WTC11 (cell line): ENCODE measurements around the gene SPRY2. TPM values are rescaled to one million over a fixed set of nuclear protein-coding genes. Genes with fewer than 3 reads are reported as not detected.
A peak's percentile ranks its signal among the peaks of the same experiment; 100 is the strongest.

ENCODE experiments used
- AR ChIP-seq: fragments of 250-450 bp; sonication (Bioruptor Pico); IDR thresholded peaks from 2 replicates; pipeline ENCODE4 v1.9.0; 2021; ENCODE audit warnings: mild to moderate bottlenecking
- ATF6 ChIP-seq: sonication (generic); formaldehyde crosslinking; IDR thresholded peaks from 2 replicates; pipeline ENCODE4 v1.8.1; 2023; ENCODE audit warnings: mild to moderate bottlenecking, missing genetic modification reagents
- CBFB ChIP-seq: sonication (generic); formaldehyde crosslinking; IDR thresholded peaks from 2 replicates; pipeline ENCODE4 v1.8.1; 2022; ENCODE audit warnings: mild to moderate bottlenecking, low read depth, missing genetic modification reagents
- CREB1 ChIP-seq: sonication (generic); formaldehyde crosslinking; IDR thresholded peaks from 2 replicates; pipeline ENCODE4 v1.8.0; 2023; ENCODE audit warnings: mild to moderate bottlenecking, missing genetic modification reagents
- CTCF ChIP-seq: fragments of 200-600 bp; IDR thresholded peaks from 2 replicates; pipeline ENCODE4 v1.8.0; 2022; ENCODE audit warnings: antibody characterized with exemption
- E2F1 ChIP-seq: sonication (generic); formaldehyde crosslinking; IDR thresholded peaks from 2 replicates; pipeline ENCODE4 v1.8.0; 2022; ENCODE audit warnings: mild to moderate bottlenecking, missing genetic modification reagents
- EMX1 ChIP-seq: fragments of 250-450 bp; sonication (Bioruptor Pico); IDR thresholded peaks from 2 replicates; pipeline ENCODE4 v1.8.0; 2021; ENCODE audit warnings: mild to moderate bottlenecking
- FOXK1 ChIP-seq: sonication (generic); formaldehyde crosslinking; IDR thresholded peaks from 2 replicates; pipeline ENCODE4 v1.8.0; 2022; ENCODE audit warnings: mild to moderate bottlenecking, moderate library complexity, missing genetic modification reagents
- FOXP1 ChIP-seq: sonication (generic); formaldehyde crosslinking; IDR thresholded peaks from 2 replicates; pipeline ENCODE4 v1.8.0; 2022; ENCODE audit warnings: missing genetic modification reagents, mild to moderate bottlenecking, moderate library complexity, borderline replicate concordance
- GABPB1 ChIP-seq: sonication (generic); formaldehyde crosslinking; IDR thresholded peaks from 2 replicates; pipeline ENCODE4 v1.8.1; 2023; ENCODE audit warnings: mild to moderate bottlenecking, missing genetic modification reagents
- GRHL2 ChIP-seq: fragments of 250-450 bp; sonication (Bioruptor Pico); IDR thresholded peaks from 2 replicates; pipeline ENCODE4 v1.8.0; 2022; ENCODE audit warnings: mild to moderate bottlenecking, moderate library complexity; ENCODE audit not compliant: insufficient replicate concordance, severe bottlenecking
- GTF2I ChIP-seq: fragments of 250-450 bp; sonication (Bioruptor Pico); conservative IDR thresholded peaks from 2 replicates; pipeline ENCODE4 v1.4.0; 2021; ENCODE audit warnings: mild to moderate bottlenecking
- HMGA2 ChIP-seq: fragments of 250-450 bp; sonication (Bioruptor Pico); IDR thresholded peaks from 2 replicates; pipeline ENCODE4 v1.4.0; 2021; ENCODE audit warnings: mild to moderate bottlenecking, moderate library complexity
- JUN ChIP-seq: sonication (generic); formaldehyde crosslinking; IDR thresholded peaks from 2 replicates; pipeline ENCODE4 v1.8.0; 2023; ENCODE audit warnings: mild to moderate bottlenecking, missing genetic modification reagents
- MLX ChIP-seq: sonication (generic); formaldehyde crosslinking; IDR thresholded peaks from 2 replicates; pipeline ENCODE4 v1.8.1; 2023; ENCODE audit warnings: mild to moderate bottlenecking, missing genetic modification reagents, moderate library complexity
- MYBL2 ChIP-seq: sonication (generic); formaldehyde crosslinking; IDR thresholded peaks from 2 replicates; pipeline ENCODE4 v1.8.1; 2023; ENCODE audit warnings: mild to moderate bottlenecking, moderate library complexity, missing genetic modification reagents
- NFATC4 ChIP-seq: fragments of 250-450 bp; sonication (Bioruptor Pico); IDR thresholded peaks from 2 replicates; pipeline ENCODE4 v1.9.0; 2021; ENCODE audit warnings: mild to moderate bottlenecking
- NFYB ChIP-seq: sonication (generic); formaldehyde crosslinking; conservative IDR thresholded peaks from 2 replicates; pipeline ENCODE4 v1.8.0; 2022; ENCODE audit warnings: low read depth, missing genetic modification reagents
- NR2C2 ChIP-seq: sonication (generic); formaldehyde crosslinking; IDR thresholded peaks from 2 replicates; pipeline ENCODE4 v1.8.0; 2022; ENCODE audit warnings: mild to moderate bottlenecking, missing genetic modification reagents
- NR3C1 ChIP-seq: sonication (generic); formaldehyde crosslinking; conservative IDR thresholded peaks from 2 replicates; pipeline ENCODE4 v1.8.1; 2023; ENCODE audit warnings: low read depth, mild to moderate bottlenecking, missing genetic modification reagents
- OVOL2 ChIP-seq: fragments of 250-450 bp; sonication (Bioruptor Pico); IDR thresholded peaks from 2 replicates; pipeline ENCODE4 v1.9.0; 2021; ENCODE audit warnings: mild to moderate bottlenecking, borderline replicate concordance
- PREB ChIP-seq: sonication (generic); formaldehyde crosslinking; IDR thresholded peaks from 2 replicates; pipeline ENCODE4 v1.8.1; 2022; ENCODE audit warnings: mild to moderate bottlenecking, missing genetic modification reagents, moderate library complexity, borderline replicate concordance
- RELA ChIP-seq: sonication (generic); formaldehyde crosslinking; IDR thresholded peaks from 2 replicates; pipeline ENCODE4 v1.8.1; 2022; ENCODE audit warnings: missing genetic modification reagents, mild to moderate bottlenecking, borderline replicate concordance
- SOX15 ChIP-seq: fragments of 250-450 bp; sonication (Bioruptor Pico); IDR thresholded peaks from 2 replicates; pipeline ENCODE4 v1.9.0; 2021; ENCODE audit warnings: mild to moderate bottlenecking
- SP1 ChIP-seq: sonication (generic); formaldehyde crosslinking; conservative IDR thresholded peaks from 2 replicates; pipeline ENCODE4 v1.8.1; 2022; ENCODE audit warnings: missing genetic modification reagents
- TEAD1 ChIP-seq: sonication (generic); formaldehyde crosslinking; IDR thresholded peaks from 2 replicates; pipeline ENCODE4 v1.8.0; 2022; ENCODE audit warnings: mild to moderate bottlenecking, missing genetic modification reagents
- TEAD4 ChIP-seq: sonication (generic); formaldehyde crosslinking; IDR thresholded peaks from 2 replicates; pipeline ENCODE4 v1.8.0; 2022; ENCODE audit warnings: mild to moderate bottlenecking, missing genetic modification reagents
- TP53 ChIP-seq: sonication (generic); formaldehyde crosslinking; IDR thresholded peaks from 2 replicates; pipeline ENCODE4 v1.8.1; 2023; ENCODE audit warnings: mild to moderate bottlenecking, missing genetic modification reagents
- ZBTB21 ChIP-seq: sonication (generic); formaldehyde crosslinking; IDR thresholded peaks from 2 replicates; pipeline ENCODE4 v1.8.1; 2023; ENCODE audit warnings: mild to moderate bottlenecking, missing genetic modification reagents, borderline replicate concordance
- ZMAT4 ChIP-seq: fragments of 250-450 bp; sonication (Bioruptor Pico); IDR thresholded peaks from 2 replicates; pipeline ENCODE4 v1.9.0; 2021; ENCODE audit warnings: mild to moderate bottlenecking
- ZNF396 ChIP-seq: fragments of 250-450 bp; sonication (Bioruptor Pico); IDR thresholded peaks from 2 replicates; pipeline ENCODE4 v1.8.0; 2021; ENCODE audit warnings: mild to moderate bottlenecking, moderate library complexity, borderline replicate concordance
- ZNF416 ChIP-seq: fragments of 250-450 bp; sonication (Bioruptor Pico); IDR thresholded peaks from 2 replicates; pipeline ENCODE4 v1.9.0; 2021; ENCODE audit warnings: mild to moderate bottlenecking, inconsistent platforms
- total RNA-seq: library from RNA; stranded (reverse); gene quantifications from 3 replicates; pipeline ENCODE4 v1.2.3, GENCODE V29; 2021

SPRY2 gene
- total RNA-seq, 1 experiment from 2014 or later, result 63.2 TPM

GRCh38 chr13:80341101-80341755 is at the start of gene SPRY2 (continued):
- TF ChIP-seq ZBTB21 (CRISPR knock-in tag), result peak; percentile 63; the same call in 1 of the 2 replicates
- no peak for TF ChIP-seq SOX15 (CRISPR knock-in tag)
- no peak for TF ChIP-seq ZNF416 (CRISPR knock-in tag)
- peak; percentile 13; the same call in 1 of the 2 replicates for TF ChIP-seq EMX1 (CRISPR knock-in tag)
- TF ChIP-seq ZNF396 (CRISPR knock-in tag), result no peak
- peak; percentile 78; the same call in 1 of the 2 replicates for TF ChIP-seq FOXP1 (CRISPR knock-in tag)
- 0 out of 2 replicates have a peak, but pooled peaks have one; percentile 31 for TF ChIP-seq MYBL2 (CRISPR knock-in tag)
- TF ChIP-seq HMGA2 (CRISPR knock-in tag), result no peak
- no peak for TF ChIP-seq CREB1
- no peak for TF ChIP-seq NFATC4 (CRISPR knock-in tag)
- TF ChIP-seq GTF2I (CRISPR knock-in tag), result no peak
- TF ChIP-seq NR2C2, result no peak
- no peak for TF ChIP-seq NFYB (CRISPR knock-in tag)
- TF ChIP-seq FOXK1 (CRISPR knock-in tag), result peak; percentile 89
- TF ChIP-seq JUN (CRISPR knock-in tag), result no peak
- TF ChIP-seq GRHL2, result no peak
- TF ChIP-seq CTCF, result no peak
- TF ChIP-seq NR3C1 (CRISPR knock-in tag), result no peak
- TF ChIP-seq ATF6, result no peak
- TF ChIP-seq MLX (CRISPR knock-in tag), result no peak
- TF ChIP-seq TEAD4 (CRISPR knock-in tag), result no peak
- no peak for TF ChIP-seq GABPB1 (CRISPR knock-in tag)
- TF ChIP-seq AR (CRISPR knock-in tag), result no peak
- no peak for TF ChIP-seq CBFB (CRISPR knock-in tag)
- no peak for TF ChIP-seq E2F1 (CRISPR knock-in tag)
- no peak; the same call in 1 of the 2 replicates for TF ChIP-seq TEAD1 (CRISPR knock-in tag)
- TF ChIP-seq ZMAT4 (CRISPR knock-in tag), result no peak
- TF ChIP-seq SP1 (CRISPR knock-in tag), result peak; percentile 59; the same call in 1 of the 2 replicates
- TF ChIP-seq OVOL2 (CRISPR knock-in tag), result no peak
- TF ChIP-seq TP53 (CRISPR knock-in tag), result 0 out of 2 replicates have a peak, but pooled peaks have one; percentile 41
- TF ChIP-seq PREB (CRISPR knock-in tag), result no peak
- no peak for TF ChIP-seq RELA (CRISPR knock-in tag)
